Suprapubic skin (tissue), 4 donors: ENCODE measurements around the gene MRAS. TPM values are rescaled to one million over a fixed set of nuclear protein-coding genes. Genes with fewer than 3 reads are reported as not detected.

Experiments
- DNase-seq, 2 donors: peaks; one replicate each; pipeline ENCODE4 v3.0.0-alpha.2; 2019; ENCODE audit warnings: low spot score in 2 of 2
- H3K27ac ChIP-seq: fragments of 200-600 bp; sonication (generic); one replicate; pipeline ENCODE4 v1.5.1; 2019
- H3K27me3 ChIP-seq: fragments of 200-600 bp; sonication (generic); one replicate; pipeline ENCODE4 v1.5.1; 2019
- H3K36me3 ChIP-seq: fragments of 200-600 bp; sonication (generic); one replicate; pipeline ENCODE4 v1.5.1; 2019
- H3K4me1 ChIP-seq: fragments of 200-600 bp; sonication (generic); one replicate; pipeline ENCODE4 v1.5.1; 2019
- H3K4me3 ChIP-seq: fragments of 200-600 bp; sonication (generic); one replicate; pipeline ENCODE4 v1.5.1; 2019; ENCODE audit warnings: mild to moderate bottlenecking
- H3K9me3 ChIP-seq: fragments of 200-600 bp; sonication (generic); one replicate; pipeline ENCODE4 v1.5.1; 2019
- CTCF ChIP-seq, 2 donors: fragments of 200-600 bp in 1 of 2; fragments of 450-650 bp in 1 of 2; sonication (generic) in 1 of 2; IDR thresholded peaks; one replicate each; pipeline ENCODE4 v1.5.1; 2016 to 2019; ENCODE audit warnings: antibody characterized with exemption in 2 of 2, mild to moderate bottlenecking in 1 of 2, moderate library complexity in 1 of 2
- EP300 ChIP-seq: sonication (generic); formaldehyde crosslinking; IDR thresholded peaks from one replicate; pipeline ENCODE4 v1.6.1; 2017; ENCODE audit warnings: antibody characterized with exemption
- POLR2A ChIP-seq, 2 donors: fragments of 450-650 bp; IDR thresholded peaks; one replicate each; pipeline ENCODE4 v1.6.1; 2017; ENCODE audit warnings: antibody characterized with exemption in 2 of 2, mild to moderate bottlenecking in 2 of 2, moderate library complexity in 2 of 2
- POLR2AphosphoS5 ChIP-seq, 3 donors: sonication (generic); formaldehyde crosslinking; IDR thresholded peaks; one replicate each; pipeline ENCODE4 v1.6.1; 2017; ENCODE audit warnings: antibody characterized with exemption in 3 of 3
- WGBS: methylation state at CpG from one replicate; pipeline ENCODE4 v1.1.5; 2018; 5-methylcytosine and 5-hydroxymethylcytosine counted together
- total RNA-seq, 4 donors: library from RNA; depleted of rRNA; stranded (reverse); fragments of >200 nt; gene quantifications; one replicate each; pipeline ENCODE4 v1.1.0, GENCODE V29; 2016

The MRAS gene
- total RNA-seq, 4 donors from 2014 or later: 10.1 to 39.8 (median 20.1) TPM

- no peak for DNase-seq
- no peak for TF ChIP-seq POLR2AphosphoS5 (IDR thresholded peaks at IDR 0.05)
- no peak for TF ChIP-seq EP300
- no peak for TF ChIP-seq POLR2A (IDR thresholded peaks at IDR 0.05)
- no peak for TF ChIP-seq CTCF (IDR thresholded peaks at IDR 0.05)
- Histone ChIP-seq H3K36me3 (no peaks in the 10 kb centered on the region), H3K4me1 (no peaks in the 10 kb centered on the region), H3K4me3 (no peak overlapping the region), H3K27me3 (no peaks in the 10 kb centered on the region), H3K27ac (no peak overlapping the region), H3K9me3 (no peaks in the 10 kb centered on the region)
- 72% methylated on average over 4 of the region's 4 CpGs for WGBS
Observed at GRCh38 chr3:138310494-138310893, 37.9 kb upstream of the MRAS start.

DNA sequence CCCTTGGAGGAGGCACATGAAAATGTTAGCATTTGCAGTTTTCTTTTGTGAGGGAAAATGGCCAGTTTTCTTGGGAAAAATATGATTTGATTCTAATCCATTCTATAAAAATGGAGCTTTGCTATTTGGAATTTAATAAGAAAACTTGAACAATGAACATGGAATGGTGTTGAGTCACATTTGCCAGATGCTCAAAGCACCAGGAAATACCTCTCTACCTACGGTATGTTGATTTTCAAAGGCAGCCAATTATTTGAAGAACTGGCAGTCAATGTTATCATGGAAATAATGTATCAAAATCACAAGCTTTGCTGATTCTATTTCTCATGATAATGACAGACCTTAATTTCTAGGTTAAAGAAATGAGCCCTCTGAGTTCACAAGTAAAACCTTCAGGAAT is 33.6 kb upstream of the MRAS start:
- no peak for DNase-seq
- WGBS: 43% methylated on average over 1 of the region's 1 CpG
- Histone ChIP-seq H3K4me3 (no peak overlapping the region), H3K27ac (no peak overlapping the region), H3K9me3 (no peaks in the 10 kb centered on the region), H3K4me1 (no peaks in the 10 kb centered on the region), H3K27me3 (no peaks in the 10 kb centered on the region), H3K36me3 (no peaks in the 10 kb centered on the region)
- no peak for TF ChIP-seq CTCF (IDR thresholded peaks at IDR 0.05)
- TF ChIP-seq POLR2A (IDR thresholded peaks at IDR 0.05): no peak
- TF ChIP-seq EP300: no peak
- no peak for TF ChIP-seq POLR2AphosphoS5 (IDR thresholded peaks at IDR 0.05)

GRCh38 chr3:138317687-138318086 is 30.7 kb upstream of the MRAS start:
- no peak for TF ChIP-seq POLR2AphosphoS5 (IDR thresholded peaks at IDR 0.05)
- Histone ChIP-seq H3K27ac (no peak overlapping the region), H3K36me3 (no peaks in the 10 kb centered on the region), H3K27me3 (no peaks in the 10 kb centered on the region), H3K4me1 (no peaks in the 10 kb centered on the region), H3K9me3 (no peaks in the 10 kb centered on the region), H3K4me3 (no peak overlapping the region)
- 96% methylated on average over 1 of the region's 1 CpG for WGBS
- DNase-seq: no peak

- Histone ChIP-seq H3K9me3 (no peaks in the 10 kb centered on the region), H3K27me3 (no peaks in the 10 kb centered on the region), H3K27ac (no peak overlapping the region), H3K4me1 (peaks cover 4% of the 10 kb centered on the region), H3K4me3 (no peak overlapping the region), H3K36me3 (no peaks in the 10 kb centered on the region)
- 28% methylated on average over 2 of the region's 4 CpGs for WGBS
- DNase-seq: no peak
- no peak for TF ChIP-seq POLR2AphosphoS5 (IDR thresholded peaks at IDR 0.05)
Observed at GRCh38 chr3:138323971-138324370, 24.4 kb upstream of the MRAS start.

GRCh38 chr3:138325990-138326389 is 22.4 kb upstream of the MRAS start:
- no peak overlapping the region for H3K4me3 ChIP-seq
- H3K4me1 ChIP-seq: peaks cover 12% of the 10 kb centered on the region
- no peak for DNase-seq
- no peaks in the 10 kb centered on the region for H3K36me3 ChIP-seq
- H3K27me3 ChIP-seq: no peaks in the 10 kb centered on the region
- H3K27ac ChIP-seq: no peak overlapping the region
- TF ChIP-seq EP300: no peak
- no peak for TF ChIP-seq POLR2AphosphoS5 (IDR thresholded peaks at IDR 0.05)
- no peak for TF ChIP-seq POLR2A (IDR thresholded peaks at IDR 0.05)
- TF ChIP-seq CTCF (IDR thresholded peaks at IDR 0.05): no peak
- no peaks in the 10 kb centered on the region for H3K9me3 ChIP-seq

DNA sequence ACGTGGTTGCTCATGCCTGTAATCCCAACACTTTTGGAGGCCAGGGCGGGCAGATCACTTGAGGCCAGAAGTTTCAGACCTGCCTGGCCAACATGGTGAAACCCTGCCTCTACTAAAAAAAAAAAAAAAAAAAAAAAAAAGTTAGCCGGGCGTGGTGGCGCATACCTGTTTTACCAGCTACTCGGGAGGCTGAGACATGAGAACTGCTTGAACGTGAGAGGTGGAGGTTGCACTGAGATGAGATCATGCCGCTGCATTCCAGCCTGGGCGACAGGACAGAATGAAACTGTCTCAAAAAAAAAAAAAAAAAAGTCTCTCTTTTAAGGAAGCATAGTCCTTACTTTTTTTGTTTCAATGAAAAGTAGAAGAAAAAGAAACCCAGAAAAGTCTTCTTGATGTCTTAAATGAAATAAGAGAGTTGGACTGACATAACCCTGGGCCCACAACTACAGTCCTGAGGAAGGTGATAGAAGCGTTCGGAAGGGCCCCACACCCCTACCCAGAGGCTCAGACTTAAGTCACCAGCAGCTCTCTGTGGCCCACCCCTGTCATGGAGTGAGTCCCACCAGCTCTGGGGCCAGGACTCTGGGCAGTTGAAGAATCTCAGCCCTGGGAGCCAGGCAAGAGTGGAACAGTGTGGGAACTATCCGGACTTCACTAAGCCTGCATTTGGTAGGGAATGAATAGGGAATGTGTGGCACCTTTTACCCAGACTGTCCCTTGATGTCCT is 21.3 kb upstream of the MRAS start:
- H3K4me1 ChIP-seq: peaks cover 12% of the 10 kb centered on the region
- H3K36me3 ChIP-seq: no peaks in the 10 kb centered on the region
- TF ChIP-seq CTCF (IDR thresholded peaks at IDR 0.05) (no peak), EP300 (no peak), POLR2AphosphoS5 (IDR thresholded peaks at IDR 0.05) (no peak)
- H3K4me3 ChIP-seq: no peak overlapping the region
- no peaks in the 10 kb centered on the region for H3K9me3 ChIP-seq
- 93% methylated on average over 12 of the region's 12 CpGs for WGBS
- H3K27me3 ChIP-seq: no peaks in the 10 kb centered on the region
- H3K27ac ChIP-seq: no peak overlapping the region
- no peak for DNase-seq
